Left ventricle myocardium superior (tissue), 1 donor: ENCODE measurements around the gene QPRT. TPM values are rescaled to one million over a fixed set of nuclear protein-coding genes. Genes with fewer than 3 reads are reported as not detected.
"Not testable (repeated sequence)": the region's sequence is repeated elsewhere in the genome, so short reads cannot be mapped to it uniquely, and the experiment has no call there.

Source experiments
- ATAC-seq: fragments of 200-7000 bp; cut with Tn5 transposase; one replicate; pipeline ENCODE4 v1.9.1; 2020; ENCODE audit warnings: mild to moderate bottlenecking, moderate library complexity
- DNase-seq: peaks from one replicate; pipeline ENCODE4 v3.0.0-alpha.2; 2020
- intact Hi-C: fragments of 100-400 bp; cut with micrococcal nuclease; formaldehyde crosslinking; loops from one replicate; pipeline ENCODE4 v1.11.0; 2022
- total RNA-seq: library from RNA; stranded (reverse); fragmentation: NEBNext Ultra II Directional; extraction: Animal tissue kit (Norgen Biotek cat#: 25700); gene quantifications from one replicate; pipeline ENCODE4 v1.2.1, GENCODE V29; 2021
- donor health status: DM: no; HTN: yes; CAD: no; lungs with severe emphysema.

Gene QPRT
- total RNA-seq, 1 donor from 2014 or later = 26.0 TPM

DNA sequence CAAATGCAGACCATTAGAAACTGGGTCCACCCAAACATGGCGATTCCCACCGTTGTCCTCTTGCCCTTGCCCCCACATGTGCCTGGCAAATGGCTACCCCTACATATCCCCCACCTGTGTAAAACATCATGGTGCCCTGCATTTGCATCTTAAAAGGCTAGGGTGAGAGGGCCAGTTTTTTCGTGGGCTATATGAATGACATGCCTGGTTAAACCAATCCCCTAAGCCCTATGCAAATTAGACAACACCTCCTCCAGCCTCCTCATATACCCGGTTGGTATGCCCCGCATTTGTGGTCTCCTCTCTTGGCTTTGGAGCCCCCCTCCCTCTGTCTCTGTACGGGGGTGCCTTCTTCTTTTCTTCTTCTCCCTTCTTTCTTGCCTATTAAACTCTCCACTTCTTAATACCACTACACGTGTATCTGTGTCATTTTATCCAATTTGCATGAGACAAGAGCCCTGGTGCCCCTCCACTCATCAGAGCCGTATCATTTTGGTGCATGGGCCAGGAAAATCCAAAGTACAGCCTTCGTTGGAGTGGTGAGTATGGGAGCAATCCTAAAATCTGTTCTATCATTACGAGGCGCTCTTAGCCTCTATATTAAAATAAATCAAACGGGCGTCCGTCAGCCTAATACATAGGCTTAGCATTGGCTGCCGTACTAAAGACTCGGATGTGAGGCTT, 30.1 kb downstream of the QPRT start:
- intact Hi-C loops = no loop called here
- ATAC-seq = no peak
- no peak for DNase-seq

DNA sequence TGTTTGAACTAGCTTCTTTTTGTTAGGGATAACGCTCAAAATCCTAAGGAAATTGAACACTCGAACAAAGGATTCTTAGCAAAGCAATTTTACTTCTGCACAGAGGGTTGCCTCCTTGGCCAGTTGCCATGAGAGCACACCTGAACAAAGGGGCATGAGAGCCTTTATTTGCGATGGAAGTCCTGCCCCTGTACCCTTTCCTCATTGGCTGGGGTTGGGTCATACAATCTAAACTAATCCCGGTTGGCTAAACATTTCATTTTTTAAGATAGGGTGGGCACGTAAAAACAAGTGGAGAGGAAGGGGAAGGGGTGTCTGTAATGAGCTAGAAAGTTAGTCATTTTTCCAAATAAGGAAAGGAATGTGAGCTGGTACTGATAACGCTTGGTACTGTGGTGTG, 30.7 kb downstream of the QPRT start:
- ATAC-seq, DNase-seq, intact Hi-C loops: not testable (repeated sequence)

DNA sequence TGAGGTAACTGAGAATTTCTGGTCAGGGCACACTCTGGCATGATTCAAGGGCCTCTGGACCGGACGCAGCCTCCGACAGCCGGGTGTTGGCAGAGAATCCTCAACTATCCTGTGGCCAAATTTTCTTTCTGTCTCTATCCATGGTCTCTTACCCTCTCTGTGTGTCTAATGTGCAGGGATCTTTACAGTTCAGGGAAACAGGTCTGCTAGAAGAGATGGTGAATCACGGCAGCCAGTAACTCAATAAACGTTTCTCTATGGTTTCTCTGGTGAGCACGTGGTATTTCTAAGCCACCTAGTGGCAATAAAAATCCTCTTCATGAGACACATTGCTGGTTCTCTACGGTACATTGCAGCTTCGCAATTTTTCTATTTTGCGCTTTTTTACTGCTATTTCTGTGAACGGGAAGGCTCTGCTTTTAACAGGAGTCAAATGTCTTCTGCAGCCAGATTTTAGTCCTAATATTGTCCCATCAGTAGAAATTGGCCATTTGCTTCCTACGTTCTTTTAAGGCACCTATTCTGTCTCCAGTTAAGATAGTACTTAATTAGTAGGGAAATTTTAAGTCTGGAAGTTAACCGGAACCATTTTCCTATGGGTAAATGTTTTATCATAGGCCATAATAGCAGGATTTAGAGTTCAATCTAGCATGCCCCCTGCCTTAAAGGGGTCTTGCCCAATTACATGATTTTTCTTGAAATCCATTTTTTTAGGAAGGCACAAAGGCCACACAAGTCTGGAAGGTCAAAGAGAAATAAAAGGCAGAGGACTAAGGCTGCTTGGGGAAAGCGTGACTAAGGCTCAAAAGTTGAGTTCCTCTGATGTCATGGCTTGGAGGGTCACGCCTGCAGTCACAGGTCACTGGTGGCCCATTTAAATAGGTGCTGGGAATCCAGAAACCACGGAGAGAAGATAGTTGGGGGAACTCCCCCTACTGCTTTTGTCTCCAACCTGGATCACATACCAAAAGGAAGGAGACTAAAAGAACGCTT, 31.5 kb downstream of the QPRT start:
- intact Hi-C loops = no loop called here
- no peak for DNase-seq
- ATAC-seq = peak; percentile 84

DNA sequence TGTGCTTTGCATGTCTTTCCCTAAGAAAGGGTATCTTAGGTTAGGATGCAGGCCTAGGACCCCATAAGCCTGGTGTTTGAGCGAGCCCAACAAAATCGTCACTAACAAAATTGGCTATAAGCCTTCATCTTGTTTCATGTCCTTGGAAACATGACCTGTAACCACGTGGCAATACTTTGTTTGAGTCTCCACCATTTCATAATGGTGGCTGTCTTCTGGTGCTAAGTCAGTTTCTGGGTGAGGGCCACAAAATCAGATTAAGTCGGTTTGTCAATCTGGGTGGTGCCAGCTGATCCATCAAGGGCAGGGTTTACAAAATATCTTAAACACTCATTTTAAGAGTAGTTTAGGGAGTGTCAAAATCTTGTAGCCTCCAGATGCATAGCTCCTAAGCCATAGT, 33.8 kb downstream of the QPRT start:
- no peak for DNase-seq
- intact Hi-C loops = no loop called here
- no peak for ATAC-seq

DNA sequence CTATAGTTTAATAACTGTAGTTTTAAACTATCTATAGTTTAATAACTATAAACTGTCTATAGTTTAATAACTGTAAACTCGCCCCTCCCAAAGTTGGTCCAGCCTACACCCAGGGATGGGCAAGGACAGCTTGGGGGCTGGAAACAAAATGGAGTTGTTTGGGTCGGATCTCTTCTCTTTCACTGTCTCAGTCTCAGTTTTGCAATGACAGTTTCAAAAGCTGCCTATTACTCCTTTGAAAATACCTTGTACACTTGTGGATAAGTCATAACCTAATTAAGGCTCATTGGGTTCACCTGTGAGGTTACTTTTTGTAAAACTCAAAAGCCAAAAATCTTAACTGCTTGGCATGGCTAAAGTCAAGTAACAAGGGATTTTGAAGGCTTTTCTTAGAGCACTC, 35.4 kb downstream of the QPRT start:
- intact Hi-C loops = no loop called here
- DNase-seq = no peak
- no peak for ATAC-seq

DNA sequence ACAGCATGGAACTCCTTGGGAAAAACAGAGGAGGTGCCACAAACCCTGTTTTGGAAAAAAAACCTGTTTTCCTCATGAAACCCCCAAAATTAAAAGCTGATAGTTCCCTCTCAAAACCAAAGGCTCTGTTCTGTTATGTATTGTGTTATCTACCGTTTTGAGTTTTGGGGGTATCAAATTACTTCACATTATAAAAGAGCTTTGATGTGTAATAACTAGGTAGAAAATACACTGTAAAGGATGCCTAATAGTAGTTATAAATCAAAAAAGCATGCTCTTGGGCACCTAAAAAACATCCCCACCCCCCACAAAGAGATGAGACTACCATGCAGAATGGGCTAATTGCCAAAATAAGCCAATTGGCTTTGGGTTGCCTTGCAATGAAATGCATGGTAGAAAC, 36.0 kb downstream of the QPRT start:
- no peak for ATAC-seq
- DNase-seq = no peak
- intact Hi-C loops = no loop called here

DNA sequence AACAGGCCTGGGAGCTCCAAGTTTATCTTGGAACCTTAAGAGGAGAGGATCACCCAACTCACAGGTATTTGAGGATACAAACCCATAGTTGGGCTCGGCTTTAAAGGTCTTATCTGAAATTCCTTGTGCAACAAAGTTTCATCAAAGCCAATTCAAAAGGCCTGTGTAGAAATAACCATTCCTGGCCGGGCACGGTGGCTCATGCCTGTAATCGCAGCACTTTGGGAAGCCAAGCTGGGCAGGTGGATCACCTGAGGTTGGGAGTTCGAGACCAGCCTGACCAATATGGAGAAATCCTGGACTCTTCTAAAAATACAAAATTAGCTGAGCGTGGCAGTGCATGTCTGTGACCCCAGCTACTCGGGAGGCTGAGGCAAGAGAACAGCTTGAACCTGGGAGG, 38.1 kb downstream of the QPRT start:
- intact Hi-C loops = no loop called here
- no peak for ATAC-seq
- DNase-seq = no peak

DNA sequence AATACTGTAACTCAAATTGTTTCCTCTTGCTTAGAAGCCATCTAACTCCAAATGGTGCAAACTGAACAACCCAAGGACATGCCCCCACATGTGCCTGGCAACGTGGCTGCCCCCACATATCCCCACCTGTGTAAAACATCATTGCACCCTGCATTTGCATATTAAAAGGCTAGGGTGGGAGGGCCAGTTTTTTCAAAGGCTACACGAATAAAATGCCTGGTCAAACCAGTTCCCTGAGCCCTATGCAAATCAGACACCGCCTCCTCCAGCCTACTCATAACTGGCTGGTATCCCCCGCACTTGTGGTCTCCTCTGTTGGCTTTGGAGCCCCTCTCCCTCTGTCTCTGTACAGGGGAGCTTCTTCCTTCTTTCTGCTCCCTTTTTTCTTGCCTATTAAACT, 40.1 kb downstream of the QPRT start:
- intact Hi-C loops = no loop called here
- ATAC-seq (no peak), DNase-seq (no peak)

DNA sequence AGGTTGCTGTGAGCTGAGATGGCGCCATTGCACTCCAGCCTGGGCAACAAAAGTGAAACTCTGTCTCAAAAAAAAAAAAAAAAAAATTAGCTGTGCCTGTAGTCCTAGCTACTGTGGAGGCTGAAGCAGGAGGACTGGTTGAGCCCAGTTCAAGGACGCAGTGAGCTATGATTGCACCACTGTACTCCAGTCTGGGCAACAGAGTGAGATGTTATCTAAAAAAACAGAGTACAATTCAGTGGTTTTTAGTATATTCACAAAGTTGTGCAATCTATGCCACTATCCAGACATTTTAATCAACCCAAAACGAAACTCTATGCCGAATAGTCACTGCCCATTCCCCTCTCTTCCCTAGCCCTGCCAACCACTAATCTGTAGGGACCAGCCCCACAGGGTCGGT, 41.7 kb downstream of the QPRT start:
- DNase-seq (no peak), ATAC-seq (no peak)
- intact Hi-C loops = no loop called here

DNA sequence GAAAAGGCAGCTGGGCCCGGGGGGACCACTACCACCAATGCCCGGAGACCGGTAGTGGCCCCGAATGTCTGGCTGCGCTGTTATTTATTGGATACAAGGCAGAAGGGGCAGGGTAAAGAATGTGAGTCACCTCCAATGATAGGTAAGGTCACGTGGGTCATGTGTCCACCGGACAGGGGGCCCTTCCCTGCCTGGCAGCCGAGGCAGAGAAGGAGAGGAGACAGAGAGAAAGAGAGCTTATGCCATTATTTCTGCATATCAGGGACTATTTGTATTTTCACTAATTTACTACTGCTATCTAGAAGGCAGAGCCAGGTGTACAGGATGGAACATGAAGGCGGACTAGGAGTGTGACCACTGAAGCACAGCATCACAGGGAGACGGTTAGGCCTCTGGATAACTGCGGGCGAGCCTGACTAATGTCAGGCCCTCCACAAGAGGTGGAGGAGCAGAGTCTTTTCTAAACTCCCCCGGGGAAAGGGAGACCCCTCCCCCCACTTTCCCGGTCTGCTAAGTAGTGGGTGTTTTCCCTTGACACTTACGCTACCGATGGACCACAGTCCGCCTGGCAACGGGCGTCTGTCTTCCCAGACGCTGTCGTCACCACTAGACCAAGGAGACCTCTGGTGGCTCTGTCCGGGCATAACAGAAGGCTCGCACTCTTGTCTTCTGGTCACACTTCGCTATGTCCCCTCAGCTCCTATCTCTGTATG, 42.3 kb downstream of the QPRT start:
- DNase-seq = peak; percentile 76
- intact Hi-C loops = not testable (repeated sequence)
- peak; percentile 82 for ATAC-seq

DNA sequence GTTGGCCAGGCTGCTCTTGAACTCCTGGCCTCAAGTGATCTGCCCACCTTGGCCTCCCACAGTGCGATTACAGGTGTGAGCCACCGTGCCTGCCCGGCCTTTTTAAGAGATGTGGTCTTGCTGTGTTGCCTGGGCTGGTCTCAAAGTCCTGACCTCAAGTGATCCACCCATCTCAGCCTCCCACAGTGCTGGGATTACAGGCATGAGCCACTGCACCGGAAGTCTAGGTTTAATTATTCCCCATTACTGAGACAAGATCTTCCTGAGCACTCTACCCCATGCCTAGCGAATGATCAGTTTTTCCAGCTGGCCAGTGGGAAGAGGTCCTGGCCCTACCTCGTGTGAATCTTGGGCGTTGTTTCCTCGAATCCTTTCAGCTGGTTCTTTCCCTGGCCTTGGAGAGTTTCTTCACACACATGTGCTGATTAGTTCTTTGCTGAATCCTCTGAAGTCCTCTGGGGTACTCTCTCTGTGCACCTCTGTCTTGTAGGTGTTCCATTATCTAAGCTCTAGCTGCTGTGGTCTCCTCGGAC, 47.9 kb downstream of the QPRT start:
- ATAC-seq (no peak), DNase-seq (no peak)
- intact Hi-C loops = no loop called here

DNA sequence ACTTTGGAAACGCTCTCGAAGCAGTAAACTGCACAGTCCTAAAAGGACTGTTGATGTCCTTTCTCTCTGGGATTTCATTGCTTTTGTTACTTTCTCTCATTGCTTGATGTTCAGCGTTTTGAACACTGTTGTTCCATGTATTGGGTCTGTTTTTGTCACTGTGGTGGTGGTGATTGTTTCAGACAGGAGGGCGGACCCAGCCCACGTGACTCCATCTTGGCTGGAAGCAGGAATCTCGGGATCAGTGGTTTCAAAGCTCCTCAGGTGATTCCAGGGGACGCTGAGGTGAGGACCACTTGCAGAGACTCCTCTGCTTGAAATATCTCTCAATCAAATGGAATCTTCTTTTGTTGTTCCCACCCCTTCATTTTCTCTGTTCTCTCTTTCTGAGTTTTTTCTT, 48.5 kb downstream of the QPRT start:
- ATAC-seq = no peak
- no peak for DNase-seq
- intact Hi-C loops = no loop called here

DNA sequence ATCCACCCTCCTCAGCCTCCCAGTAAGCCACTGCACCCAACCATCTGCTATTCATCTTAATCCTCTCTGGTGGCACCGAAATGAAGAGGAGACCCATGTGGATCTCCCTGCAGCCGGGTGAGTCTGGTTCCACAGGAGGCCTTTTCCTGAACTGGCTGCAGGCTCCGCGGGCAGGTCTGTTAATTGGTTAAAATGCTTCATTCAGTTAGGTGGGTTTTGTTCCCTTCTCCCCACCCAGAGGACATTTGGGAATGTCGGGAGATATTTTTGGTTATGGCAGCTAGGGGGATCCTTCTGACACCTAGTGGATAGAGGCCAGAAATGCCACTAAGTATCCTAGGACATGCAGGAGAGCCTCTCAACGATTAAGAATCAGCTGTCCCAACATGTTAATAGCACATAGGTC, 50.1 kb downstream of the QPRT start:
- ATAC-seq = peak; percentile 60
- DNase-seq = no peak
- intact Hi-C loops = no loop called here

DNA sequence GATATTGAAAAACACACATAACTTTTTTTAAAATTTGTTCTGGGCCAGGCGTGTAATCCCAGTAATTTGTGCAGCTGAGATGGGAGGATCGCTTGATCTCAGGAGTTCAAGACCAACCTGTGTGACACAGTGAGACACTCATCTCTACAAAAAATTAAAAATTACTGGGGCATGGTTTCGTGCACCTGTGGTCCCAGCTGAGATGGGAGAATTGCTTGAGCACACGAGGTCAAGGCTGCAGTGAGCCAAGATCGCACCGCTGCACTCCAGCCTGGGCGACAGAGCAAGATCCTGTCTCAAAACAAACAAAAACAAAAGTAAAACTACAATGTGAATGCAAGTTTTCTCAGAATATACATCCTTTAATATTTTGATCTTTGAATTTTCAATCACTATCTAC, 51.7 kb downstream of the QPRT start:
- ATAC-seq (no peak), DNase-seq (no peak)
- intact Hi-C loops = no loop called here

DNA sequence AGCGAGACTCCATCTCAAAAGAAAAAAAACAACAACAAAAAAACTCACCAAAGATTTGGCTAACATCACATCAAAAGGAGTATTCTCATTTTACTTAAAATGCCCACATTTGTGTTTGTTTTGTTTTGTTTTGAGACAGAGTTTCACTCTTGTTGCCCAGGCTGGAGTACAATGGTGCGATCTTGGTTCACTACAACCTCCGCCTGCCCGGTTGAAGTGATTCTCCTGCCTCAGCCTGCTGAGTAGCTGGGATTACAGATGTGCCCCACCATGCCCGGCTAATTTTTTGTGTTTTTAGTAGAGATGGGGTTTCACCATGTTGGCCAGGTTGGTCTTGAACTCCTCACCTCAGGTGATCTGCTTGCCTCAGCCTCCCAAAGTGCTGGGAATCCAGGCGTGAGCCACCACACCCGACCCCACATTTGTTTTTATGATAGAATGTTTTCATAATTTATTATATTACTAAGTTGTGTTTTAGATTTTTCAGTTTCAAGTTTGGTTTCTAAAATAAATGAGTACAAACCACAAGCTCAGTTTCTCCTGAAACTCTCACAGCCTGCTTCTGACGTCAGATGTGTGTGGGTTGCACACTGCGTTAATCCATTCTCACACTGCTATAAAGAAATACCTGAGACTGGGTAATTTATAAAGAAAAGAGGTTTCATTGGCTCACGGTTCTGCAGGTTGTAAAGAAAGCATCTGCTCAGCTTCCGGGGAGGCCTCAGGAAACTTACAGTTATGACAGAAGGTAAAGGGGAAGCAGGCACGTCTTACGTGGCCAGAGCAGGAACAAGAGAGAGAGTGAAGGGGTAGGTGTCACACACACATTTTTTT, 53.0 kb downstream of the QPRT start:
- DNase-seq, intact Hi-C loops, ATAC-seq: not testable (repeated sequence)

DNA sequence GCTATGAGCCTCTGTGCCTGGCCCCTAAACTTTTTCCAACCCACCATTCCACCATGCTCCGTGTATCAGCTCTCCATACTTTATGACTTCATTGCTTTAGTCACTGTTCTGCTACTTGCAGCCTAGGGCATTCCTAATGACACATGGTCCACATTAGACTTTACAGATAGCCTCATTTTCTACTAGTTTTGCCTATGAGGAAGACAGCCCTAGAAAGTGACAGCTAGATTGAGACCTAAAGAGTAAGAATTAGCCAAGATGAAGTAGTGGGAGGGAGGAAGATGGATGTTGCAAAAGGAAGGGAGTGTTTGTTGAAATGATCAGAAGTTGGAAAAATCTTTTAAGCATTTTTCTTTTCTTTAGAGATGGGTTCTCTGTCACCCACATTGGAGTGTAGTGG, 55.8 kb downstream of the QPRT start:
- intact Hi-C loops = no loop called here
- DNase-seq = no peak
- ATAC-seq = no peak

DNA sequence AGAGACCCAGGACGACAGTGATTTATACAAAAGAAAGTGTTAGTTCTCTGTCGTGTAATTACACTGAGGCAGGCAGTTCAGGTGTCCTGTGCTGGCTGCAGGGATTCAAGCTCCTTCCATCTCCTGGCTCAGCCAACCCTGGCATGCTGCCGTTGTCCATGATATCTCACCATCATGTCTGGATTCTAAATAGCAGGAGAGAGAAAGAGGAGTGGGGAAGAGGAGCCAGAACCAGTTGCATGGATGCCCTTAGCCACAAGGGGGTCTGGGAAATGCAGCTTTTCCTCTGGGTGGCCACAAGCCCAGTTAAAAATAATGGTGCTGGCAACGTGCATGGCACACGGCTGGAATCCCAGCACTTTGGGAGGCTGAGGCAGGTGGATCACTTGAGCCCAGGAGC, 57.1 kb downstream of the QPRT start:
- DNase-seq (no peak), ATAC-seq (no peak)
- intact Hi-C loops = no loop called here

DNA sequence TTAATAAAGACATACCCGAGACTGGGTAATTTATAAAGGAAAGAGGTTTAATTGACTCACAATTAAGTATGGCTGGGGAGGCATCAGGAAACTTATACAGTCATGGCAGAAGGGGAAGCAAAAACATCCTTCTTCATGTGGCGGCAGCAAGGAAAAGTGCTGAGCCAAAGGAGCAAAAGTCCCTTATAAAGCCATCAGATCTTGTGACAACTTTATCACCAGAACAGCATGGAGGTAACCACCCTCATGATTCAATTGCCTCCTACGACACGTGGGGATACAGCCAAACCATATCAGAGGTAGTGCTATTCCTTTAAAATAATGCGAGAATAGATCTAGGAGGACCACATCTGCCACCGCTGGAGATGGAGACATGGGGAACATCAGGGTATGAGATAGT, 57.8 kb downstream of the QPRT start:
- ATAC-seq (no peak), DNase-seq (no peak)
- intact Hi-C loops = no loop called here

DNA sequence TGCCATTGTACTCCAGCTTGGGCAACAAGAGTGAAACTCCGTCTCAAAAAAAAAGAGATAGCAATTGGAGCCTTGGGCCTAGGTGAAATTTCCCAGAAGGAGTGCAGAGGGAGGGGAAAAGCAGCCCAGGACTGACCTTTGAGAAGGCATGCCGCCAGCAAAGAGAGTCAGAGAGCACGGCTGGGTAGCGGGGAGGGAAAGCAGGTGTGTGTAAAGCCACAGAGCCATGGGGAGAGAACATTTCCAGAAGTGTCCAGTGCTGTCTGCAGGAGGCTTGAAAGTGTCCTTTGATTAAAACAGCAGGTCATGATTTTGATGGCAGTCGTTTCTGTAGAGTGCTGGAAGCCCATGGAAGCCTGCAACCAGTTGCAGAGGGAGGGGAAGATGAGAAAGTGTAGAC, 58.7 kb downstream of the QPRT start:
- intact Hi-C loops = no loop called here
- no peak for ATAC-seq
- no peak for DNase-seq
